K562 (cell line): ENCODE data around the gene PRRC2A. TPM values are rescaled to one million over a fixed set of nuclear protein-coding genes. Genes with fewer than 3 reads are reported as not detected.

Experiments
- ASH1L ChIP-seq: fragments of 450-650 bp; IDR thresholded peaks from 2 replicates; pipeline ENCODE4 v1.6.1; 2018; ENCODE audit warnings: borderline replicate concordance, mild to moderate bottlenecking, low read depth; ENCODE audit not compliant: partially characterized antibody
- CBX2 ChIP-seq: fragments of 200-600 bp; sonication (generic); IDR thresholded peaks from one replicate; pipeline ENCODE4 v1.6.1; 2012; ENCODE audit warnings: mild to moderate bottlenecking, low read length, inconsistent platforms; ENCODE audit not compliant: insufficient read depth, poor library complexity, severe bottlenecking
- CREB1 ChIP-seq, 2 experiments: sonication (generic) in 1 of 2; formaldehyde crosslinking in 1 of 2; IDR thresholded peaks; 2 replicates each; pipeline versions ENCODE4 v1.6.1 to v1.8.0; 2012 to 2022; ENCODE audit warnings: inconsistent platforms in 1 of 2, mild to moderate bottlenecking in 1 of 2, missing genetic modification reagents in 1 of 2, moderate library complexity in 1 of 2
- NELFE ChIP-seq: IDR thresholded peaks from 2 replicates; pipeline ENCODE4 v1.6.1; 2011; ENCODE audit warnings: mild to moderate bottlenecking; ENCODE audit not compliant: insufficient read depth, insufficient read length
- PCBP2 ChIP-seq: fragments of 200-400 bp; formaldehyde crosslinking; IDR thresholded peaks from 2 replicates; pipeline ENCODE4 v1.6.1; 2018; ENCODE audit warnings: low read length, low read depth, mild to moderate bottlenecking, moderate library complexity; ENCODE audit not compliant: poor library complexity, severe bottlenecking
- ZNF165 ChIP-seq: fragments of 250-450 bp; sonication (Bioruptor Pico); IDR thresholded peaks from 2 replicates; pipeline ENCODE4 v1.4.0; 2020; ENCODE audit warnings: borderline replicate concordance
- ZNF184 ChIP-seq: sonication (generic); formaldehyde crosslinking; IDR thresholded peaks from 2 replicates; pipeline ENCODE4 v1.5.0; 2020; ENCODE audit warnings: missing genetic modification reagents
- ZNF696 ChIP-seq: fragments of 250-450 bp; sonication (Bioruptor Pico); conservative IDR thresholded peaks from 2 replicates; pipeline ENCODE4 v1.4.0; 2020; ENCODE audit warnings: mild to moderate bottlenecking, moderate library complexity
- ZNF780A ChIP-seq: fragments of 250-450 bp; sonication (Bioruptor Pico); IDR thresholded peaks from 2 replicates; pipeline ENCODE4 v1.5.0; 2021; ENCODE audit warnings: mild to moderate bottlenecking
- polyA plus RNA-seq, 8 experiments: library from polyadenylated mRNA; depleted of rRNA in 4 of 8; stranded (reverse) in 5 of 8; unstranded in 3 of 8; fragments of >200 nt; fragmentation: Nextera tagmentation in 2 of 8; fragmentation: Illumina TruSeq in 1 of 8; extraction: Ambion mirVana in 2 of 8; extraction: Trizol in 1 of 8; gene quantifications; 2 replicates each; pipeline versions ENCODE4 v1.2.1 to v1.2.3, GENCODE V29; 2011 to 2014; ENCODE audit warnings: inconsistent platforms in 1 of 8, missing spikeins in 1 of 8
- total RNA-seq, 7 experiments: library from RNA; depleted of rRNA in 6 of 7; stranded (reverse); fragments of >200 nt in 6 of 7; fragmentation: Illumina TruSeq in 2 of 7; extraction: Trizol in 2 of 7; gene quantifications; 2 replicates each; pipeline versions ENCODE4 v1.2.1 to v1.2.3, GENCODE V29; 2011 to 2021; ENCODE audit warnings: low replicate concordance in 1 of 7
- TF ChIP-seq, protein P1 (sequence below), 2 experiments: fragments of 450-650 bp; IDR thresholded peaks; 2 replicates each; pipeline ENCODE4 v1.6.1; 2018; ENCODE audit warnings: mild to moderate bottlenecking in 2 of 2, low read depth in 1 of 2; ENCODE audit not compliant: partially characterized antibody in 2 of 2

Gene PRRC2A
- total and polyA plus RNA-seq, 9 of the 15 experiments (the other 6 are each of a cell fraction or from before 2014, with no cell fraction given): 1.0 to 332 (median 63.0) TPM

- no peak for TF ChIP-seq CBX2
- TF ChIP-seq NELFE: no peak
- TF ChIP-seq, protein P1, sequence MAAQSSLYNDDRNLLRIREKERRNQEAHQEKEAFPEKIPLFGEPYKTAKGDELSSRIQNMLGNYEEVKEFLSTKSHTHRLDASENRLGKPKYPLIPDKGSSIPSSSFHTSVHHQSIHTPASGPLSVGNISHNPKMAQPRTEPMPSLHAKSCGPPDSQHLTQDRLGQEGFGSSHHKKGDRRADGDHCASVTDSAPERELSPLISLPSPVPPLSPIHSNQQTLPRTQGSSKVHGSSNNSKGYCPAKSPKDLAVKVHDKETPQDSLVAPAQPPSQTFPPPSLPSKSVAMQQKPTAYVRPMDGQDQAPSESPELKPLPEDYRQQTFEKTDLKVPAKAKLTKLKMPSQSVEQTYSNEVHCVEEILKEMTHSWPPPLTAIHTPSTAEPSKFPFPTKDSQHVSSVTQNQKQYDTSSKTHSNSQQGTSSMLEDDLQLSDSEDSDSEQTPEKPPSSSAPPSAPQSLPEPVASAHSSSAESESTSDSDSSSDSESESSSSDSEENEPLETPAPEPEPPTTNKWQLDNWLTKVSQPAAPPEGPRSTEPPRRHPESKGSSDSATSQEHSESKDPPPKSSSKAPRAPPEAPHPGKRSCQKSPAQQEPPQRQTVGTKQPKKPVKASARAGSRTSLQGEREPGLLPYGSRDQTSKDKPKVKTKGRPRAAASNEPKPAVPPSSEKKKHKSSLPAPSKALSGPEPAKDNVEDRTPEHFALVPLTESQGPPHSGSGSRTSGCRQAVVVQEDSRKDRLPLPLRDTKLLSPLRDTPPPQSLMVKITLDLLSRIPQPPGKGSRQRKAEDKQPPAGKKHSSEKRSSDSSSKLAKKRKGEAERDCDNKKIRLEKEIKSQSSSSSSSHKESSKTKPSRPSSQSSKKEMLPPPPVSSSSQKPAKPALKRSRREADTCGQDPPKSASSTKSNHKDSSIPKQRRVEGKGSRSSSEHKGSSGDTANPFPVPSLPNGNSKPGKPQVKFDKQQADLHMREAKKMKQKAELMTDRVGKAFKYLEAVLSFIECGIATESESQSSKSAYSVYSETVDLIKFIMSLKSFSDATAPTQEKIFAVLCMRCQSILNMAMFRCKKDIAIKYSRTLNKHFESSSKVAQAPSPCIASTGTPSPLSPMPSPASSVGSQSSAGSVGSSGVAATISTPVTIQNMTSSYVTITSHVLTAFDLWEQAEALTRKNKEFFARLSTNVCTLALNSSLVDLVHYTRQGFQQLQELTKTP (IDR thresholded peaks at IDR 0.05; ENCODE audit: low read depth in 1 of 2, partially characterized antibody in 2 of 2): no peak
- TF ChIP-seq ZNF165 (CRISPR knock-in tag): no peak
- no peak for TF ChIP-seq ZNF780A (CRISPR knock-in tag)
- no peak for TF ChIP-seq ZNF696 (CRISPR knock-in tag)
- no peak for TF ChIP-seq PCBP2
- no peak for TF ChIP-seq ZNF184 (CRISPR knock-in tag)
- no peak for TF ChIP-seq ASH1L
- TF ChIP-seq CREB1 (IDR thresholded peaks at IDR 0.05): no peak
- TF ChIP-seq CREB1 (CRISPR knock-in tag; IDR thresholded peaks at IDR 0.05): no peak
Measured at GRCh38 chr6:31627690-31628287, 7.3 kb downstream of the PRRC2A start (continued).
